PC-3 (cell line): ENCODE data around the gene RTN4RL1. TPM values are rescaled to one million over a fixed set of nuclear protein-coding genes. Genes with fewer than 3 reads are reported as not detected.

ENCODE experiments used
- ATAC-seq: fragments of 200-7000 bp; cut with Tn5 transposase; 2 replicates; pipeline ENCODE4 v1.9.1; 2020; ENCODE audit warnings: mild to moderate bottlenecking, moderate library complexity
- BruUV-seq: library from RNA; stranded (reverse); fragments of 400-500 nt; replicated peaks from 2 replicates; lab custom pipeline; 2021; lab: Mats Ljungman, UMichigan
- CTCF ChIA-PET: fragments of 300-600 bp; sonication (Branson Sonifier 250); formaldehyde crosslinking; loops from one replicate; lab custom pipeline; 2022; ENCODE audit warnings: antibody characterized with exemption; lab: Charles Lee
- POLR2A ChIA-PET: fragments of 300-600 bp; sonication (Branson Sonifier 250); formaldehyde crosslinking; loops from one replicate; lab custom pipeline; 2022; ENCODE audit warnings: antibody characterized with exemption; ENCODE audit not compliant: unreplicated experiment; lab: Charles Lee
- DNase-seq: peaks from one replicate; pipeline ENCODE4 v3.0.0-alpha.2; 2015
- H2AFZ ChIP-seq: fragments of 300-600 bp; sonication (generic); 2 replicates; pipeline ENCODE4 v1.6.0; 2016; ENCODE audit warnings: antibody characterized with exemption, low read length
- H3F3A ChIP-seq: fragments of 300-600 bp; sonication (generic); one replicate; pipeline ENCODE4 v1.6.0; 2017; ENCODE audit warnings: antibody characterized with exemption, low read length, control low read depth, mild to moderate bottlenecking; ENCODE audit not compliant: unreplicated experiment
- H3K27ac ChIP-seq: fragments of 300-600 bp; sonication (generic); 2 replicates; pipeline ENCODE4 v1.5.1; 2016; ENCODE audit warnings: mild to moderate bottlenecking, low read length
- H3K27me3 ChIP-seq: fragments of 300-600 bp; sonication (generic); 2 replicates; pipeline ENCODE4 v1.6.1; 2016; ENCODE audit warnings: low read length, mixed read lengths
- H3K36me3 ChIP-seq: fragments of 300-600 bp; sonication (generic); 2 replicates; pipeline ENCODE4 v1.6.1; 2016; ENCODE audit warnings: low read depth, mixed run types, low read length, mixed read lengths
- H3K4me1 ChIP-seq: fragments of 300-600 bp; sonication (generic); 2 replicates; pipeline ENCODE4 v1.5.1; 2016; ENCODE audit warnings: low read length; ENCODE audit not compliant: insufficient read depth
- H3K4me2 ChIP-seq: fragments of 300-600 bp; sonication (generic); 2 replicates; pipeline ENCODE4 v1.6.0; 2016; ENCODE audit warnings: low read length
- H3K4me3 ChIP-seq: fragments of 300-600 bp; sonication (generic); 2 replicates; pipeline ENCODE4 v1.5.1; 2016; ENCODE audit warnings: mild to moderate bottlenecking, low read length, mixed read lengths
- H3K79me2 ChIP-seq: fragments of 300-600 bp; sonication (generic); 2 replicates; pipeline ENCODE4 v1.6.1; 2017; ENCODE audit warnings: low read length, mixed read lengths
- H3K9ac ChIP-seq: fragments of 300-600 bp; sonication (generic); 2 replicates; pipeline ENCODE4 v1.6.0; 2016; ENCODE audit warnings: mild to moderate bottlenecking, low read length
- H3K9me2 ChIP-seq: fragments of 300-600 bp; sonication (generic); replicated peaks from 2 replicates; pipeline ENCODE4 v1.6.1; 2016; ENCODE audit warnings: mixed run types, low read length, mixed read lengths
- H3K9me3 ChIP-seq: fragments of 300-600 bp; sonication (generic); 2 replicates; pipeline ENCODE4 v1.6.1; 2016; ENCODE audit warnings: low read length, mixed read lengths
- H4K20me1 ChIP-seq: fragments of 300-600 bp; sonication (generic); 2 replicates; pipeline ENCODE4 v1.6.1; 2016; ENCODE audit warnings: low read length, mixed read lengths
- CTCF ChIP-seq: fragments of 300-600 bp; sonication (generic); conservative IDR thresholded peaks from 2 replicates; pipeline ENCODE4 v1.5.1; 2017; ENCODE audit warnings: antibody characterized with exemption, low read depth, mild to moderate bottlenecking, low read length
- EZH2 ChIP-seq: fragments of 300-600 bp; sonication (generic); IDR thresholded peaks from one replicate; pipeline ENCODE4 v1.6.1; 2017; ENCODE audit warnings: antibody characterized with exemption, mild to moderate bottlenecking, low read length; ENCODE audit not compliant: unreplicated experiment
- EZH2phosphoT487 ChIP-seq: fragments of 300-600 bp; sonication (generic); IDR thresholded peaks from 2 replicates; pipeline ENCODE4 v1.6.1; 2018; ENCODE audit warnings: mild to moderate bottlenecking, antibody characterized with exemption, low read length, borderline replicate concordance
- intact Hi-C: fragments of 100-400 bp; cut with micrococcal nuclease; formaldehyde crosslinking; loops from 2 replicates; pipeline ENCODE4 v1.9.0; 2023
- total RNA-seq: library from RNA; depleted of rRNA; stranded (reverse); fragments of >200 nt; gene quantifications from 2 replicates; pipeline ENCODE4 v1.2.3, GENCODE V29; 2014

Gene RTN4RL1
- total RNA-seq, 1 experiment from 2014 or later = 6.9 TPM

- Histone ChIP-seq H3K27ac (no peak overlapping the region), H3K9ac (no peak overlapping the region), H3F3A (no peaks in the 10 kb centered on the region), H2AFZ (no peak overlapping the region), H3K9me3 (no peaks in the 10 kb centered on the region), H4K20me1 (no peaks in the 10 kb centered on the region), H3K4me2 (no peak overlapping the region), H3K4me1 (no peaks in the 10 kb centered on the region), H3K27me3 (no peaks in the 10 kb centered on the region), H3K4me3 (no peak overlapping the region), H3K79me2 (no peaks in the 10 kb centered on the region), H3K9me2 (no peaks in the 10 kb centered on the region), H3K36me3 (no peaks in the 10 kb centered on the region)
- no TSS peak for BruUV-seq
- intact Hi-C loops = no loop called here
- TF ChIP-seq EZH2 (no peak), CTCF (no peak), EZH2phosphoT487 (no peak)
- ChIA-PET POLR2A (no interaction called here), CTCF (no interaction called here)
- DNase-seq = no peak
- ATAC-seq = no peak
Measured at GRCh38 chr17:1914661-1915083, 110.5 kb downstream of the RTN4RL1 start.

- ChIA-PET CTCF (no interaction called here), POLR2A (no interaction called here)
- no peaks in the 10 kb centered on the region for H3F3A ChIP-seq
- H2AFZ ChIP-seq = no peak overlapping the region
- H3K9me3 ChIP-seq = no peaks in the 10 kb centered on the region
- no peaks in the 10 kb centered on the region for H3K79me2 ChIP-seq
- H3K4me2 ChIP-seq = no peak overlapping the region
- H3K27ac ChIP-seq = no peak overlapping the region
- no peaks in the 10 kb centered on the region for H3K27me3 ChIP-seq
- DNase-seq (no peak), ATAC-seq (no peak)
- BruUV-seq = no TSS peak
- TF ChIP-seq EZH2phosphoT487 (no peak), CTCF (no peak), EZH2 (no peak)
- no peaks in the 10 kb centered on the region for H4K20me1 ChIP-seq
- H3K9ac ChIP-seq = no peak overlapping the region
- no peak overlapping the region for H3K4me3 ChIP-seq
- H3K36me3 ChIP-seq = no peaks in the 10 kb centered on the region
- H3K4me1 ChIP-seq = no peaks in the 10 kb centered on the region
- H3K9me2 ChIP-seq = no peaks in the 10 kb centered on the region
- intact Hi-C loops = no loop called here
Measured at GRCh38 chr17:1913702-1914101, 111.4 kb downstream of the RTN4RL1 start.

GRCh38 chr17:1912146-1912545 lies 113.0 kb downstream of the RTN4RL1 start:
- no peak overlapping the region for H3K4me2 ChIP-seq
- H4K20me1 ChIP-seq = no peaks in the 10 kb centered on the region
- intact Hi-C loops = no loop called here
- no peak for TF ChIP-seq EZH2
- TF ChIP-seq EZH2phosphoT487 = no peak
- H3K9me2 ChIP-seq = no peaks in the 10 kb centered on the region
- H3K27me3 ChIP-seq = no peaks in the 10 kb centered on the region
- no peak overlapping the region for H3K4me3 ChIP-seq
- no peak overlapping the region for H2AFZ ChIP-seq
- DNase-seq = no peak
- H3K79me2 ChIP-seq = no peaks in the 10 kb centered on the region
- no peaks in the 10 kb centered on the region for H3K36me3 ChIP-seq
- H3K9me3 ChIP-seq = no peaks in the 10 kb centered on the region
- no peak for ATAC-seq
- H3K27ac ChIP-seq = no peak overlapping the region
- H3K9ac ChIP-seq = no peak overlapping the region
- POLR2A ChIA-PET = no interaction called here
- CTCF ChIA-PET = no interaction called here
- H3K4me1 ChIP-seq = peaks cover 8% of the 10 kb centered on the region; the same call in 1 of the 2 replicates
- no TSS peak for BruUV-seq
- H3F3A ChIP-seq = no peaks in the 10 kb centered on the region
